ENCODE measurements around the gene FGR.

Gene FGR

GRCh38 chr1:27574001-27574781, 60.8 kb downstream of the FGR start:
- Histone ChIP-seq H3K4me3 (ENCODE audit: low read depth, low read length) (peak overlapping the region; percentile 63), H3K36me3 (ENCODE audit: control insufficient read depth, insufficient read depth, low read length) (no peaks in the 10 kb centered on the region), H3K9ac (ENCODE audit: low read length) (peak overlapping the region; percentile 78), H3K27ac (ENCODE audit: low read depth, low read length) (no peak overlapping the region), H3K9me3 (ENCODE audit: control insufficient read depth, insufficient read depth, low read depth, low read length) (no peaks in the 10 kb centered on the region), H3K4me1 (ENCODE audit: control insufficient read depth, insufficient read depth, low read length) (peaks cover 68% of the 10 kb centered on the region), H3K27me3 (ENCODE audit: control insufficient read depth, insufficient read depth, low read length) (no peaks in the 10 kb centered on the region)

DNA sequence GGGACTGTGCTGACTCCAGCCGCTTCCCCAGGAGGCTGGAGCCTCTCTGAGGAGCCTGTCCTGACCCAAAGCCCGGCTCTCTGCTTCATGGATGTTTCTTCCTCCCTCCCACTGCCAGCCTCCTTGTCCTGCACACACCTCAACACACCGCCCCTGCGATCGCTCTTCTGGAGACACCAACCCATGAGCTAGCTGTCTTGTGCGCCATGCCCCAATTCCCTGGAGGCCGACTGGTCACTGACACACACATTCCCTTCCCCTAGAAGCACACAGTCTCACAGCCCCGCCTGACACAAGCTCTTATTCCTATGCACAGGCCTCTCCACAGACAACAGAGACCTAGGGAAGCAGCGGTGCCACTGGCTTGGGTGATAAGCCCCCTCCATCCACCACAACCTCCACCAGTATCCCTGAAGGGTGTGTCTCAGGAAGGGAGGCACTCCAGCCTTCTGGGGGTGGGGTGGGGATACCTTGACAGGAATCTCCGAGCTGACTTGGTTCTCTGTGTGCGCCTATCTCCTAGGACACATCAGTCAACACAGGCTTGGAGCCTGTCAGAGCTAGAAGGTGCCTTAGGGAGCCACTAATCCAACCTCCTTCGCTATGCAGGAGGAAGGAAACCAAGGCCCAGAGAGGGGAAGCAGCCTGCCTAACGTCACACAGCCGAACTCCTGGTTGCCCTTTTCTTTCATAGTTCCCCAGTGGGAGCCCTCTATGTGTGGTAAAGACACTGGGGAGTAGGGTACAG, 62.1 kb downstream of the FGR start:
- Histone ChIP-seq H3K4me3 (ENCODE audit: low read depth, low read length) (peak overlapping the region; percentile 35; the same call in 1 of the 2 replicates), H3K9ac (ENCODE audit: low read length) (peak overlapping the region; percentile 43), H3K27ac (ENCODE audit: low read depth, low read length) (no peak overlapping the region), H3K4me1 (ENCODE audit: control insufficient read depth, insufficient read depth, low read length) (peaks cover 74% of the 10 kb centered on the region), H3K9me3 (ENCODE audit: control insufficient read depth, insufficient read depth, low read depth, low read length) (no peaks in the 10 kb centered on the region), H3K27me3 (ENCODE audit: control insufficient read depth, insufficient read depth, low read length) (no peaks in the 10 kb centered on the region), H3K36me3 (ENCODE audit: control insufficient read depth, insufficient read depth, low read length) (no peaks in the 10 kb centered on the region)

DNA sequence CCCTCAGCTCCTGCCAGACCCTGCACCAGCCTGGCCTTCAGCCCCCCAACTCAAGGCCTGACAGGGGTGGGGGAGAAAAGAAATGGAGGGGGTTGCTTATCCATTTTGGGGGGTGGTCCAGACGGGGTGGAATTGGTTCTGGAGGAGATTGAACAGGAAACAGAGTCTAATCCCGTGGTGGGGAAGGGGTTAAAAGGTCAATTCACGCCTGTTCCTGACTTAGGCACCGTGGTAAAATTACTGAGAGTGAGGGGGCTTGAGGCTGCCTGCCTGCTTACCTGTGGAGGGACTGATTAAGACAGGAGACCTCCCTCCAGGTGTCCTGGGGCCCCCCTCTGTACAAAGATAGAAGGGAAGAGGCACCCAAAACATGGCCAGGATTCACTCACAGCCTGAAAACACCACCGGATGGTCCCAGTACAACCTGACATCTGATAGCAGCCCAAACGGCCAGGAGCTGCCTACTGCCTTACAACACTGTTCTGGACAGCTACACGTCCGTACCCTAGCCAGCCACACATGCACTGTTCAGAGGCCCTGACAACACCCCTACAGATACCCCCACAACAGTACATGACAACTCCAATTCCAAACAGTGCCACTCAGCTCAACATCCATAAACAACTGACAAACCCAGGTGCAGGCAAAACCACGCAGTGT, 62.8 kb downstream of the FGR start:
- no peaks in the 10 kb centered on the region for H3K36me3 ChIP-seq (ENCODE audit: control insufficient read depth, insufficient read depth, low read length)
- peaks cover 78% of the 10 kb centered on the region for H3K4me1 ChIP-seq (ENCODE audit: control insufficient read depth, insufficient read depth, low read length)
- H3K27ac ChIP-seq (ENCODE audit: low read depth, low read length), result peak overlapping the region; percentile 48; the same call in 1 of the 2 replicates
- H3K27me3 ChIP-seq (ENCODE audit: control insufficient read depth, insufficient read depth, low read length), result no peaks in the 10 kb centered on the region
- no peaks in the 10 kb centered on the region for H3K9me3 ChIP-seq (ENCODE audit: control insufficient read depth, insufficient read depth, low read depth, low read length)
- H3K9ac ChIP-seq (ENCODE audit: low read length), result peak overlapping the region; percentile 43
- peak overlapping the region; percentile 35 for H3K4me3 ChIP-seq (ENCODE audit: low read depth, low read length)

- Histone ChIP-seq H3K4me1 (ENCODE audit: control insufficient read depth, insufficient read depth, low read length) (peaks cover 82% of the 10 kb centered on the region), H3K4me3 (ENCODE audit: low read depth, low read length) (peak overlapping the region; percentile 35), H3K9ac (ENCODE audit: low read length) (peak overlapping the region; percentile 43), H3K36me3 (ENCODE audit: control insufficient read depth, insufficient read depth, low read length) (no peaks in the 10 kb centered on the region), H3K27ac (ENCODE audit: low read depth, low read length) (peak overlapping the region; percentile 48; the same call in 1 of the 2 replicates), H3K27me3 (ENCODE audit: control insufficient read depth, insufficient read depth, low read length) (no peaks in the 10 kb centered on the region), H3K9me3 (ENCODE audit: control insufficient read depth, insufficient read depth, low read depth, low read length) (no peaks in the 10 kb centered on the region)
Observed at GRCh38 chr1:27571439-27572018, 63.5 kb downstream of the FGR start.

DNA sequence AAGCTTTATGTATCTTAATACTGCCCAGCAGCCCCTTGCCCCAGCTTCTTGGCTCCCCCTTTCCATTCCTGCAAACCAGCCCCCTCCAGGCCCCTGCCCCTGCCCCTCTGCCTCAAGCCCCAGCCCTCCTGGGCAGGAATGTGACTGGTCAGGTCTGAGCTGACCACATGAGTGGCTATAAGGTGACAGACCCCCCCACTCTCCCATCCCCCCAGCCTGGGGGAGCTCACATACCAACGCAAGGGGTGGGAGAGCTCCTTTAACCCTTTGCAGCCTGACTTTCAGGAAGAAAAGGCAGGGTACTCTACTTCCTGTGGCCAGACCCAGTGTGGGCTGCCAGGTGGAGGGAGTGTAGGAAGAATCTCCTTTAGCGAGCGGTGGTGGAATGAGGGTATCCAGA, 64.2 kb downstream of the FGR start:
- Histone ChIP-seq H3K9me3 (ENCODE audit: control insufficient read depth, insufficient read depth, low read depth, low read length) (no peaks in the 10 kb centered on the region), H3K4me3 (ENCODE audit: low read depth, low read length) (peak overlapping the region; percentile 34; the same call in 1 of the 2 replicates), H3K9ac (ENCODE audit: low read length) (peak overlapping the region; percentile 51), H3K36me3 (ENCODE audit: control insufficient read depth, insufficient read depth, low read length) (no peaks in the 10 kb centered on the region), H3K27ac (ENCODE audit: low read depth, low read length) (peak overlapping the region; percentile 48; the same call in 1 of the 2 replicates), H3K27me3 (ENCODE audit: control insufficient read depth, insufficient read depth, low read length) (no peaks in the 10 kb centered on the region), H3K4me1 (ENCODE audit: control insufficient read depth, insufficient read depth, low read length) (peaks cover 83% of the 10 kb centered on the region)

DNA sequence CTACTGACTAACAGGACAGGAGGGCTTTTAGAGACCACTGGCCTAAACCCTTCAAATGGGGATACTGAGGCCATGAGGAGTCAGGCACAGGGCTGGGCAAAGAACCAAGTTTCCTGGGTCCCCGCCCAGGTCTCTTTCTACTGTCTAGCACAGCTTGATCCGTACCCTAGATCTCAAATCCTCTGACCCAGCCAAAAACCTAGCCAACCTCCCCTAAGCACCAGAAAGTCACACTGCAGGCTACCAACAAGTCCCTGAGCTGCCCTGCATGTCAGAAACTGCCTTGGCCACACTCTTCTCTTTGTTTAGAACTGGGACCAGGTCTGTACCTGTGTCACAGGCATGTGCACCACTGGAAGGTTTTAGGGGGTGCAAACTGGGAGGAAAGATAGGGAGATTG, 64.6 kb downstream of the FGR start:
- peaks cover 88% of the 10 kb centered on the region for H3K4me1 ChIP-seq (ENCODE audit: control insufficient read depth, insufficient read depth, low read length)
- no peak overlapping the region; the same call in 1 of the 2 replicates for H3K27ac ChIP-seq (ENCODE audit: low read depth, low read length)
- H3K9ac ChIP-seq (ENCODE audit: low read length), result peak overlapping the region; percentile 51
- no peaks in the 10 kb centered on the region for H3K27me3 ChIP-seq (ENCODE audit: control insufficient read depth, insufficient read depth, low read length)
- peak overlapping the region; percentile 34; the same call in 1 of the 2 replicates for H3K4me3 ChIP-seq (ENCODE audit: low read depth, low read length)
- no peaks in the 10 kb centered on the region for H3K9me3 ChIP-seq (ENCODE audit: control insufficient read depth, insufficient read depth, low read depth, low read length)
- no peaks in the 10 kb centered on the region for H3K36me3 ChIP-seq (ENCODE audit: control insufficient read depth, insufficient read depth, low read length)

DNA sequence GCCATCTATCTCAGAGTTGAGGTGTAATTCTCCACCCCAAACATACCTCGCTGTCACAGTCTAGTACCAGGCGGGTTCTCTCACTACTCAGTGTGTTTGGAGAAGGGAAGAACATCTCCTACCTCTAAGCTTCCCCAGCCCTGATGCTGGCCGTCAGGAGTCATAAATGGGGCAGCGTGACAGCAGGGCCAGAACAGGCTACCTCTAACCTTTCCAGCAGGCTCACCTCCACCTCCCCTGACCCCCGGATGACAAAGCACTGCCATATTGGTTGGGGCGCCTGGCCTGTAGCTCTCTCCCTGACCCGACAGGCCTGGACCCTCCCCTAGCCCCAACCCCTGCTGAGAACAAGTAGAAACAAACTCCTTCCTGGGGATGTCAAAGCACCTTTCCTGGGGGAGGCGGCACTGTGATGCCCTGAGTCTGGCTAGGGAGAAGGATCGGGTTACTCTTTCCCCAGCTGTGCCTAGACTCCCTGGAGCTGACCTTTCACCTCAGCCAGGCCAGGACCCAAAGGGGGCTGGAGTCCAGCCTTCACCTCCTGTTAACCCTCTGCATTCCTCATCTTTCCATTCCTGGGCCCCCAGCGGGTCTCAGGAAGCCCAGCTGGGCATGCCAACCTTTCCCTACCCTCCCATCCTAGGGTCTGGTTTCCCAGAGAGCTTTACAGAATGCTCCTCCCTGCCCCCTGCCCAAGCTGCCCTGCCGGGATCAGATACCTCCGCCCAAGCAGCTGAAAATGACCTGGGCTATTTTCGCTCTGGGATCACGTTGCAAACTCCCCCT, 65.3 kb downstream of the FGR start:
- no peak overlapping the region for H3K9ac ChIP-seq (ENCODE audit: low read length)
- peak overlapping the region; percentile 34 for H3K4me3 ChIP-seq (ENCODE audit: low read depth, low read length)
- no peaks in the 10 kb centered on the region for H3K9me3 ChIP-seq (ENCODE audit: control insufficient read depth, insufficient read depth, low read depth, low read length)
- H3K27ac ChIP-seq (ENCODE audit: low read depth, low read length), result no peak overlapping the region; the same call in 1 of the 2 replicates
- H3K27me3 ChIP-seq (ENCODE audit: control insufficient read depth, insufficient read depth, low read length), result no peaks in the 10 kb centered on the region
- H3K36me3 ChIP-seq (ENCODE audit: control insufficient read depth, insufficient read depth, low read length), result no peaks in the 10 kb centered on the region
- H3K4me1 ChIP-seq (ENCODE audit: control insufficient read depth, insufficient read depth, low read length), result peaks cover 88% of the 10 kb centered on the region

- no peaks in the 10 kb centered on the region for H3K36me3 ChIP-seq (ENCODE audit: control insufficient read depth, insufficient read depth, low read length)
- H3K9me3 ChIP-seq (ENCODE audit: control insufficient read depth, insufficient read depth, low read depth, low read length), result no peaks in the 10 kb centered on the region
- H3K27ac ChIP-seq (ENCODE audit: low read depth, low read length), result no peak overlapping the region
- peak overlapping the region; percentile 11; the same call in 1 of the 2 replicates for H3K4me3 ChIP-seq (ENCODE audit: low read depth, low read length)
- H3K9ac ChIP-seq (ENCODE audit: low read length), result no peak overlapping the region
- H3K4me1 ChIP-seq (ENCODE audit: control insufficient read depth, insufficient read depth, low read length), result peaks cover 88% of the 10 kb centered on the region
- no peaks in the 10 kb centered on the region for H3K27me3 ChIP-seq (ENCODE audit: control insufficient read depth, insufficient read depth, low read length)
Observed at GRCh38 chr1:27569088-27569460, 65.9 kb downstream of the FGR start.

DNA sequence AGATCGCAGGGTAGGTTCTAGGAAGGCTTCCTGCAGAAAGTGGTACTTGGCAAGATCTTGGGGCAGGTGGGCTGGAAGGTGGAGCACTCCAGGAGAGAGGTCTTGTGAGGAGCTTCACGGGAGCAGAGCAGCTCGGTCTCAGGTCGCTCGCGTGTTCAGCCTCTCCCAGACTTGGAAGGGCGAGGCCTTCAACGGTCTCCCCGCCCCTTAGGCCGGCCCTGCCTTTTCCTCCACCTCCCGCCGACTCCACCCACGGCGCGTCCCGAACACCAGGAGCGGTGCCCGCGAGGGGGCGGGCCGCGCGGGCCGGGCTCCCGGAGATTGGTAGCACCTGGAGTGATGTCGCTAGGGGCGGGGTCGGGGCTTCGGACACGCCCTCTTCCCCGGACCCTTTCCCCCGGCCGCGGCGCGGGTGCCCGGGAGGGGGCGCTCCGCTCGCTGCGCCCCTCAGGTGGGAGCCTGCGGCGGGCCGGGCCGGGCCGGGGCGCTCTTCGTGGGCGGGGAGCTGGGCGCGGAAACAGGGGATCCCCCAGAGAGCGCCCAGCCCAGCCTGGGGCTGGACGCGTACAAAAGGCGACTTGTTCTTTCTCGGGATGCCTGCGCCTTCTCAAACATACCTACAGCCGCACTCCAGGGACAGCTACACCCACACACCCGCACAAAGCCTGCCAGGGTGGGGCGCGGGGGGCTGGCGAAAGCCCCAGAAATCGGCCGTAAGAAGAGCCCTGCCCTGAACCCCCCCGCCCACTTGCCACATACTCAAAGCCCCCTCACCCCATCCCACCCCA, 66.5 kb downstream of the FGR start:
- Histone ChIP-seq H3K36me3 (ENCODE audit: control insufficient read depth, insufficient read depth, low read length) (no peaks in the 10 kb centered on the region), H3K9me3 (ENCODE audit: control insufficient read depth, insufficient read depth, low read depth, low read length) (no peaks in the 10 kb centered on the region), H3K9ac (ENCODE audit: low read length) (peak overlapping the region; percentile 21), H3K4me1 (ENCODE audit: control insufficient read depth, insufficient read depth, low read length) (peaks cover 88% of the 10 kb centered on the region), H3K27me3 (ENCODE audit: control insufficient read depth, insufficient read depth, low read length) (no peaks in the 10 kb centered on the region), H3K27ac (ENCODE audit: low read depth, low read length) (no peak overlapping the region), H3K4me3 (ENCODE audit: low read depth, low read length) (peak overlapping the region; percentile 46)

- peak overlapping the region; percentile 21 for H3K9ac ChIP-seq (ENCODE audit: low read length)
Observed at GRCh38 chr1:27567971-27568299, 67.0 kb downstream of the FGR start.

More at GRCh38 chr1:27567971-27568299, 67.0 kb downstream of the FGR start:
- H3K36me3 ChIP-seq (ENCODE audit: control insufficient read depth, insufficient read depth, low read length), result no peaks in the 10 kb centered on the region
- peak overlapping the region; percentile 46 for H3K4me3 ChIP-seq (ENCODE audit: low read depth, low read length)
- peaks cover 88% of the 10 kb centered on the region for H3K4me1 ChIP-seq (ENCODE audit: control insufficient read depth, insufficient read depth, low read length)
- H3K27me3 ChIP-seq (ENCODE audit: control insufficient read depth, insufficient read depth, low read length), result no peaks in the 10 kb centered on the region
- H3K27ac ChIP-seq (ENCODE audit: low read depth, low read length), result no peak overlapping the region
- H3K9me3 ChIP-seq (ENCODE audit: control insufficient read depth, insufficient read depth, low read depth, low read length), result no peaks in the 10 kb centered on the region
